NCI-H524 treated with DMSO at 0.1 percent for 48 hours (cell line): ENCODE results near the gene MLH1.

Source experiments
- DNase-seq: peaks from one replicate; lab custom pipeline; 2025; lab: John Stamatoyannopoulos, UW

MLH1 gene

DNA sequence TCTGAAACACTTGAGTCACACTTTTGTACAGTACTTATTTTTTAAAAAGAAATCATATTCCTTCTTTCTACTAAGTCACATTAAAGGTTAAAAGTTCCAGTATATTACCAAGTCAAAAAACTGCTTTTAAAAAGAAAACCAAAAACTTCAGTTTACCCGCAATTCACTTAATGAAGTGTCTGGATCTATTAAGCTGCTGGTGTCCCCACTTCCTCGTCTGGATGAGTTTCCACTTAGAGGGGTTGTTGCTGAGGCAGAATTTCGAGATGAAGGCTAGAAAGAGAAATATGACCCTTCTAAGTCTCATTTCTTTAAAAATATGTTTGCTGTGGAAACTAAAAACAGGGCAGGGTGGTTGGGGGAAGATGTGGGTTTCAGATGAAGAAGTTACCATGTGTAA, 101.3 kb downstream of the MLH1 start:
- DNase-seq = no peak

DNA sequence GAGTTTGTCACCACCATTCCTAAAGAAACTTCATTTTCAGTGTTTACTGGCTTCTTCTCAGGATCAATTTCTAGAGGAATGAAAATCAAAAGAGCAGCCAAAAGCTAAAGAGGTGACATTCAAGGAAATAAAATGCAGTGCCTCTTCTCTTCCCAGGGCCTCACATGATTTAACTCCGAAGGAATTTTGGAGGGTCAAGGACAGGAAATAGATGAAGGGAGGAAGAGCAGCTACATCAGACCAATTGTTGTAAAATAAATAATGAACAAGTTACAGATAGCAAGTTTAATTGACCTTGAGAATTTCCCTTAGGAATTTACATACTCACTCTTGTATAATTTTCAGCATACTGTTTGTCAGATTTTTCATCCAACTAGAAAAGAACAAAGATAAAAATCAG, 103.0 kb downstream of the MLH1 start:
- DNase-seq = no peak

DNA sequence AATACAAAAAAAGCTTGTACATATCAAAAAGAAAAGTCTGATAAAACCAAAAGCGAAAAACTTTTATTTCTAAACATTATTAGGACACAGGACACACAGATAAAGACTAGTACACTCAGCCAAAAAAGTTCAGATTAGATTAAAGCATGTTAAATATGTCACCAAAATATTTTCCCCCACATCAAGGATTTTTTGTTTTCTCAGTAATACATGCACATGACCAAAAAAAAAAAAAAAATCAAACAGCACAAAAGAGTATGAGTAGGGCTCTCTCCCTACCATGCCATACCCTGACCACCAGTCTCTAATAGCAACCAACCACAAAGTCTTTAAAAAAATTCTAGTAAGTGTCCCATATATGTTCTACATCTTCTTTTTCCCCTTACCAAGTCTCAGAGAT, 103.7 kb downstream of the MLH1 start:
- DNase-seq = no peak

DNA sequence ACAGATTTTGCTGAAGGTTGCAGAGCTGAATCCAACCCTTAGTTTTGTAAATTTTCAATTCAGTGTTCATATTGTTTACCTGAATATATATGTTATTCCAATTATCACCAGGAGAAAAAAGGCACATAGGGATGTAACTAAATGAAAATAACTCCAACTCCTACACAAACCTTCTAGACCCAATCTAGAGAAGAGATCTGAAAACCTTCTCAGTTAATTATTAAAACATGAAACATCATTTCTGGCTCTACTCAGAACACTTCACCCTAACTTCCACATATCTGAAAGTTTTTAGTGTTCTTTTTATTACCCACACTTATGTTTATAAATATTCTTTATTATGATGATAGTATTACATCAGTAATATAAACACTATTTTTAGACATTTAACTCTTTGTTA, 104.5 kb downstream of the MLH1 start:
- no peak for DNase-seq

DNA sequence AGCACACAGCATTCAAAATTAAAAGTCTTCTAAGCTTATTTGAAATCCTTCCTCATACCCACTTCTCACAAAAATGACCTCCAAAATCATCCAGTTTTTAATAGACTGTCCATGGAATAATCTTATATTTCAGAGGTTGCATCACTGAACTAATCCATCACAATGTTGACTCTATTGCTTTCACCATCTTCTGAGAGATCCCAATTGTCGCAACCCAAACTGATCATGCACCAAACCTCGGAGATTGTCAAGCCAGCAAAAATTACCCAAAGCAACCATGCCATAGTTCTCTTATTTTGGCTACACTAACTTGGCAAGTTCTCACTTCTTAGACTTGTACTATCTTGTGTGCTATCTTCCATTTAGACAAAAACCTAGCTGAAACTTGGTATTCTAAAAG, 105.6 kb downstream of the MLH1 start:
- DNase-seq = no peak

DNA sequence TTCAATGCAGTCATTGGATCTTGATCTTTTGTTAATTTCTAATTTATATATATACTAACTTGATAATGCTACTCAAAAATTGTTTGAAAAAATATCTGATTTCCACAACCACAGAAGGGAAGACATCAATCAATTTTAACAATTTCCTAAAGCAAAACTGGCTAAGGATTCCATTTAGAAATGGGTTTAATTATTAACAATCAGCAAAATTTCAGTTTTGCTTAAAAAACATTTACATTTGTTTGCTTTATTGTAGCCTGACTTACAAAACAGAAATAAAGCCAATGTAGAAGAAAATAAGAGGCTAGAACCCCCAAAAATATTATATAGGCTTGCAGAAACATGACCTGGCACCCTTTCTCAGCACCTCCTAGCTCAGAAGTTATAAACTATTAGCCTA, 106.2 kb downstream of the MLH1 start:
- DNase-seq = no peak

DNA sequence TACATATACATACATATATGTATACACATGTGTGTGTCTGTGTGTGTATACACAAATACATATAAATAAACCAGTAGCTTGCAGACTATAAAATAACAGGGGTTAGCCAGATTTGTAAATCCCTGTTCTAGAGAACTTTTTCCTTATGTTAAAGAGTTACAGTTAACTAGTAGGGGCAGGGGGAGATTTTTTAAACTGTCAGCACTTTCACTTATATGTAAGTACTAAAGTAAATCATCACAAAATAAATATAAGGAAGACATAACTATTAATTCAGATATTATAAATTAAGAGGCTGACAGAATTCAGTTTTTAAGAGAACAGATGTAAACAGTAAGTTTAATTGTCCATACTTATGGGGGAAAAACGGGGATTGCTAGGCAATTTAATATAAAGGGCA, 107.1 kb downstream of the MLH1 start:
- DNase-seq = no peak
